Left cardiac atrium (tissue), 4 donors: Measurements from ENCODE around the gene UNKL. TPM values are rescaled to one million over a fixed set of nuclear protein-coding genes. Genes with fewer than 3 reads are reported as not detected.
A peak's percentile ranks its signal among the peaks of the same experiment; 100 is the strongest.

Experiments
- ATAC-seq, 2 donors: fragments of 200-7000 bp; cut with Tn5 transposase; one replicate each; pipeline ENCODE4 v1.9.1; 2020; ENCODE audit warnings: mild to moderate bottlenecking in 2 of 2, moderate library complexity in 2 of 2
- DNase-seq: peaks from one replicate; pipeline ENCODE4 v3.0.0-alpha.2; 2020
- intact Hi-C, 2 donors: fragments of 100-400 bp; cut with DNase I; formaldehyde crosslinking; loops; one replicate each; pipeline versions ENCODE4 v1.14.1 to v1.15.1; 2022 to 2023
- total RNA-seq, 2 donors: library from RNA; stranded (reverse); fragmentation: NEBNext Ultra II Directional; extraction: Animal tissue kit (Norgen Biotek cat#: 25700); gene quantifications; one replicate each; pipeline ENCODE4 v1.2.1, GENCODE V29; 2021
- donor health status: DM: no; HTN: yes; CAD: no.
- donor health status: DM: no; HTN: yes; CAD: no; lungs with severe emphysema.
- donor health status: DM: yes; HTN: yes; CAD: no.
- donor health status: Dilated cardiomyopathy.

The UNKL gene
- total RNA-seq, 2 donors from 2014 or later: 6.4 to 13.6 TPM

DNA sequence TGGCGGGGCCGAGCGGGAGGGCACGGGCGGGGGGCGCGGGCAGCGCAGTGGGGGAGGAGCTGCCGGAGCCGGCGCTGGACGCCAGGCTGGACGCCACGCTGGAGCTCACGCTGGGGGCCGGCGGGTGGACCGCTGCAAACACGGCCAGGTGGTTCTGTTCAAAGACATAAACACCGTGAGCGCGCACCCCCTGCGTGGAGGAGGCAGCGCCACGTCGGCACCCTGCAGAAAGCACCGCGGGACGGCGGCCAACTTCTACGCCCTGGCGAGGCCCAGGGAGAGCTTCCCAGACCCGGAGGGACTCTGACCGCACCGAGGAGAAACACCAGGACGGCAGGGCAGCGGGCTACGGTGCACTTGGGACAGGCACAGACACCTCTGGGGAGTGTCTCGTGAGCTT, 29.3 kb downstream of the UNKL start:
- no peak for DNase-seq
- intact Hi-C loops: no loop called here
- ATAC-seq: no peak

DNA sequence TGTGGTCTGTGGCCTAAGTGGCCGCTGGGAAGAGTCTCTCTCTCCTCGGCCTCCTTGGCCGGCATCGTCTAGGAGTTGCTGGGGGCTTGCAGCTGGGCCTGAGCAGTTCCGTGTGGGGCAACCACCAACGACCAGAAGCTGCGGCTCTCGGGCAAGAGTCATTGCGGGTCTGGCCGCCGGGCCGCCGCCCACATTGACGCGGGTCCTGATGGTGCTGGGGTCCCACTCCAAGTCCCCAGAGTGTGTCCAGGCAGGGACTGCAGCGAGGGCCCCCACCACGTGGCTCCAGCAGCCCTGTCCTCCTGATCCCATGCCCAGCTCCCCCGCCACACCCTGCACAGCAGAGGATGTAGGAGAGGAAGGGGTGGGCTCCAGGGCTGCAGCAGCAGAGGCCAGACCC, 30.9 kb downstream of the UNKL start:
- no peak for DNase-seq
- ATAC-seq: no peak
- intact Hi-C loops: no loop called here

DNA sequence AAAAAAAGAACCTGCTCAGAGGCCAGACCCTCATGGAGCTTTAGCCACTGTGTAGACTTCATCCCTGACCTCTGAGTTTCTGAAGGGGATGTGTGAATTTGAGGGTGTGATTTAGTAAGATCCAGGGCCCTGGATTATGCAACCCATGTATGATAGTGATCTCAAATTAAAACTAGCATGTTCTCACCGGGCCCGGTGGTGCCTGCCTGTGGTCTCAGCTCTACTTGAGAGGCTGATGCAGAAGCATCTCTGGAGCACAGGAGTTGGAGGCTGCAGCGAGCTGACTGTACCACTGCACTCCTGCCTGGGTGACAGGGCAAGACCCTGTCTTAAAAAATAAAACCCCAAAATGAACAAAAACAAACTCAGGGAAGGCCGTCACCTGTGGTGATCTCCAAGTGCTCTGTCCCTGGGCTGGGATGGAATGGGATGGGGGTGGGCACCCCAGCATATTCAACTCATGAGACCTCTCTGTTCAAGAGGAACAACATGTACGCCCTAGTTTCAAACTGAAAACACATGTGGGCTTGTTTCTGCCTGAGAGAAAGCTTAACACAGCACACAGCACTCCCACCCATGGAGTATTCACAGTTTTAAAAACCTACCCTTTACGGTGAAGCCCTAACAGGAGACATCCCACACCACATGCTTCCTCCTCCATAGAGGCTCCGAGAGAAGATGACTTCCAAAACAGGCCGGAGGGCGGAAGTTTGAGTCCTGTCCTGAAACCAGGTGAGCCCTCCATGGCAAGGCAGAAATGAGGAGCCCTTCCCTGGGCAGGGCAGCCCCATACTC, 32.7 kb downstream of the UNKL start:
- no peak for ATAC-seq
- intact Hi-C loops: no loop called here
- DNase-seq: no peak

DNA sequence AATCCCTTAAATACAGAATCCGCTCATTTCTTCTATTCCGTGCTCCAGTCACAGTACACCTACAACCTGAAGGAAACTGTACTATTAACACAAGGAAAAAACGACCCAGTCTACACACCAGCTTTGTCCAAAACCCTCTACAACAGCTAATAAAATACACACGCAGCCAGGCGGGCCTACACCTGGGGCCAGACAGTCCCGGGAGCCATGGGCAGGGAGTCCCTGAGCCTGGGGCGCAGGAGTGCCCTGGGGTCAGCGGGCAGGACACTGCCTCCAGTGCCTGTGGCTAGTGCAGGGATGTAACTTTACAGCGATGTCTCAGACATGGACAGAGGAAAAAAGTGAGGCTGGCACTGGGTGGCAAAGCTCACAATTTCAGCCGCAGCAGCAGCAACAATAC, 34.3 kb downstream of the UNKL start:
- no peak for ATAC-seq
- intact Hi-C loops: no loop called here
- DNase-seq: no peak

DNA sequence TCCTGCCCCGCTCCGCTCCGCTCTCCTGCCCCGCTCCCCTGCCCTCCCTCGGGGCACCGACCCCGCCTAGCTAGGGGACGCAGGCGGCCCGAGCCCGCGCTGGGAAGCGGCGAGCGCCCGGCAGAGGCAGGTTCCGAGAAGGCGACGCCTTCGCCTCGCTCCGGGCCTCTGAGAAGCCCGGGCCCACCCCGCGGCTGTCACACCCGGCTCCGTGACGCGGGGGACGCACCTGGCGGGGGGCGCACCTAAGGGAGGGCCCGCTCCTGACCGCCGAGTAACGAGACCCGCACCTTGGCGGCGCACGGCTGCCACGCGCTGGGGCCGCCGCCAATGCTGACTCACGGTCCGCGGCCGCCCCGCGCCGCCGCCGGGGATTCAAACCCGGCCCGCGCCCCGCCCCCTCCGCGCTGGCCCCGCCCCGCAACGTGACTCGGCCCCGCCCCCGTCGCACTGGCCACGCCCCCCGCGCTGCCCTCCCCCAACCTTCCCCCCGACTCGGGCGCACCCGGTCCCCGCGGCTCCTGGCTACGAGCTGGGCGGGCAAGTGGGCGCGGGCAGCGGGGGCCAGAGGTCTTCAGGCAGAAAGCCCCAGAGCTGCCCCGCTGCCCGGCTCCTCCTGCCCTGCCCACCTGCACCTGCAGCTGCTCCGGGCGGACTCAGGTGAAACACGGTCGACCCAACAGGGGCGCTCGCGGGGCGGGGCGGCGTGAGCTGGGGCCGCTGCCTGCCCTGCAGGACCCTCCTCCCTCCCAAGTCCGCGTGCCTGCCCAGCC, 35.0 kb downstream of the UNKL start:
- DNase-seq (peak; percentile 65), ATAC-seq (peak; percentile 71 to 89)
- intact Hi-C loops: no loop called here

DNA sequence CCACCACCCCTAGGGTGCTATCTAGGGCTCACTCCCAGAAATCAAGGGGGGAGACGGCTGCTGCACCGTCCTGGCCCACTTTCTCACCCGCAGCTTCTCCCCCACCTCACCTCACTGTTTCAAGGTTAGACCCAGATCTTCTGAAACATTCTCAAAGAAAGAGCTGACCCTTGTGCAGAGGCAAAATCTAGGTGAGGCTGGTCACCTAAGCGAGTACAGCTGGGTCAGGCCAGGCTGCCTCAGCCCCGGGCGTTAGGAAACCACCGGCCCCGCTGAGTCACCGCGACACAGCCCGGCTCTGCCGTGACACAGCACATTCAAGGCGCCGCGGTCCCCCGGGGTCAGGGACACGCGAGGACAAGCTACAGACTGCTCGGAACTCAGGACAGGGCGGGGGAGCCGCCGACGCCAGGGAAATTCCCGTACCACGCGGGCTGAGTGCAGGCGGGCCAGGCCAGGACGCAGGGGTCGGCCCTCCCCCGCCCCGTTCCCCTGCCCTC, 35.6 kb downstream of the UNKL start:
- ATAC-seq (peak; percentile 82 to 84), DNase-seq (peak; percentile 91)
- intact Hi-C loops: no loop called here

DNA sequence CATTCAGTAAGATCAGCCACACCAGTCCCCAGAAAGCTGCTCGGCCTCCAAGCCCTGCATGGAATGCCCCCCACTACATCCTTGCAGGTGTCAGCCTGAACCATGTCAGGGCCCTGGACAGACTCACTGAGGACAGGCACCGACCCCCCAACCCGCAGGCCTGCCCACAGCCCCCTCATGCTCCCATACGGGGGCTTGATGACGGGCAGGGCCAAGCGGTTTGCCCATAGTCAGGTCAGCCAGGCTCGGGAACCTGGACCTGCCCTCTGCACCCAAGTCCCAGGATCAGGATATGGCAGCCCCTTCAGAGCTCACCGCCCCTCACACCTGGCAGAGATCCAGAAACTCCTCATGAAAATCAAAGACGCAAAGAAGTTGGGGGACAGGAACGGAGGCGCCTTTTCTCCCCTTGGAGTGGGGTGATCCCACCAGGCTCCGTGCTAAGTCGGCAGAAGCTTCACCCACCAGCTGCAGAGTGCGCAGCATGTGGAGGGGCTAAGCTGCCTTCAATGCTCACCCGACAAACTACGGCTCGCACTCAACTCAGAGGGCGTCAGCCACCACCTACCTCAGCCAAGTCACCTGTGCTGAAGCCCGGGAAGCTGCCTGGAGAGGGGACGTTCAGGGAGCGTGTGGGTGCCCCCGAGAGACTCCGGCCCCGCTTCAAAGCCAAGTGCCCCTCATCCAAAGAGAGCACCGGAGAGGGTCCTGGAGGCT, 36.3 kb downstream of the UNKL start:
- intact Hi-C loops: no loop called here
- no peak for ATAC-seq
- no peak for DNase-seq

DNA sequence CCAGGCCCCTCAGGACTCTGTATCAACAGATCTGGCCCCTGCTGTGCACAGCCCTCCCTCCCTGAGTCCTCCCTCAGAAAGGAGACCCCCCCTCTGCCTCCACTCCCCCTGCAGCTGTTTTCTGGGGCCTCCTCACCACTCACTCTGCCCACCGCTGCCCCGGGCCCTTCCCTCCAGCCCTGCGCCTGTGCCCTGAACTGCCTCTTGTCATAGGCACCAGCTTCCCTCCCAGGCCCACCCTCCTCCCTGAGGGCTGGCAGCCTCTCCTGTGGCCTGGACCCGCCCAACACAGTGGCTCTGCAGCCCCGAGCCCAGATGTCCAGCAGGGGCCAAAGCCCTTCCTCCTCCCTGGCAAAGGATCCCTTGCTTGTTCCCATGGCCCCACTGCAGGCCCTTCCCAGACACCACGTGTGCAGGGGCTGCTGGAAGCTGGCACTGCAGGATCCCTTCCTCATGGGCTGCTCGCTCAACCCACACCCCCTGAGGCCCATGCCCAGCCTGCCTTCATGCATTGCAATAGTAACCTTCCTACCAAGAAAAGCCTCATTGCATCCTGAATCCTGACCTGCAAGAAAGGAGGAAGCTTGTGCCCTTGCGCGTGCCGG, 37.0 kb downstream of the UNKL start:
- DNase-seq (no peak), ATAC-seq (peak in 1 of 2 donors; percentile 36)
- intact Hi-C loops: no loop called here

DNA sequence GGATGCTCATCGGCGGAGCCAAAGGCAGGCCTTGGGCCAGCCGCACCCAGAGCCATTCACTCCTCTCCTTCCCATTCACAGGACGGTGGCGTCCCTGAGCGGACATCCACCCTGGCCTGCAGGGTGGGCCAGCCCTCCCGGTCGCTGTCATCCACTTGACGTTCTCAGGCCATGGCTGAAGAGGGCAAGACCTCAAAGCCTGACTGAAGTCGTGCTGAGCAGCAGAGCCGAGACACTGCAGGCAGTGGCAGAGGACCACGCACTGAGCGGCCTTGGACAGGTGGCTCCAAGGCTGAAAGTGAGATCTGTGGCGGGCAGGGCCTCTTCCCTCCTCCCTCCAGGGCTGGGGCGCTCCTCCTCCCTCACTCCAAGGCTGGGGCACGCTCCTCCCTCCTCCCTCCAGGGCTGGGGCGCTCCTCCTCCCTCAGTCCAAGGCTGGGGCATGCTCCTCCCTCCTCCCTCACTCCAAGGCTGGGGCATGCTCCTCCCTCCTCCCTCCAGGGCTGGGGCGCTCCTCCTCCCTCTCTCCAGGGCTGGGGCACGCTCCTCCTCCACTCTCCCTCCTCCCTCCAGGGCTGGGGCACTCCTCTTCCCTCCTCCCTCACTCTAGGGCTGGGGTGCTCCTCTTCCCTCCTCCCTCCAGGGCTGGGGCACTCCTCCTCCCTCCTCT, 38.6 kb downstream of the UNKL start:
- intact Hi-C loops: no loop called here
- ATAC-seq (no peak), DNase-seq (no peak)

DNA sequence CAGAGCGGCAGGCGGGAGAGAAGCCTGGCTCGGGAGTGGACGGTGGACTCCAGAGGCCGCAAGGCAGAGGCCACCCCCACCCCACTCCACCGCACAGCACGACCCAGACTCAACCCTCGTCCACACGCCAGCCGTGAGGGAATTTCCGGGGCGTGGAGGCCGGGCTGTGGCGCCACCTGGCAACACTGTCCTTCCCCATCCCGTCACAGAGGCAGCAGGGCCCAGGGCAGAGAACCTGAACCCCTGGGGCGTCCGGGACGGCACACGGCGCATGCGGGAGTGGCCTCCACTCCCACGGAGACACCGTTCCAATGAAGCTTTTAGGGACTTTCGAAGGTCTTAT, 39.2 kb downstream of the UNKL start:
- DNase-seq: no peak
- intact Hi-C loops: no loop called here
- no peak for ATAC-seq

DNA sequence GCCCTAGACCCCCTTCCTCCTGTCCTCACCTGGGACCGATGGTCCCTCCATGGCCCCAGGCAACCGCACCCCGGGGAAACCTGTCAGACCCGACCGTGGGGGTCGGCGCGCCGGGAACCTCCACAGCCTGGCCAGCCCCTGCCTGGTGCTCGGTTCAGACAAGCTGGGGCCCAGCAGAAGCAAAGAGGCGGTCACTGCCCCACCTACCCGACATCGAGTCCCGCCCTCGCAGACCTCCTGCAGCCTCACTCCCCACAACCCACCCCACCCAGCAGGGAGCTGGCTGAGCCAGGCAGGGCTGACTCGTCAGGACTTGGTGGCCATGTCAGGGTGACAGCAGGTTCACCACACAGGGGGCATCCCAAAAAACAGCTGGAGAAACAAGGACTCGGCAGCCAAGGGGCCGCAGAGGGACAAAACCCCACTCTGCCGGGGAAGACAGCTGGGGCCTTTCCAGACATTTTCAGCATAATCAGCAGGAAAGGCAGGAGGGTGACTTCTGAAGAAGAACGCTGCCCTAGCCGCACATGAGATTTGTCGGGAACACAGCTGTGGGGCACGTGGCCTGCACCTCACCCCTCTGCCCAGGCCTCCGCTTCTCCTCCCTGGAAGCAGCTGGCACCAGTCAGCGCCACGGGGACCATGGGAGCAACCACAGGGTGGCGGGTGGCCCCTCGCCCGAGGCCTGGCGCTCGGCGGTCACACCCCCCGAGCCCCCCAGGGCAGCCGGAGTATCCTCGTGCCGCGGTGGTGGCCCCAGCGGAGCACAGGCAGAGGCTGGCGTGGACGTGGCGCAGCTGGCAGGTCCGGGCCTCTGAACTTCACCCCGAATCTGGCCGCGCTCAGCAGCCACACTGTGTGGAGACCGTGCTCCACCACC, 39.8 kb downstream of the UNKL start:
- DNase-seq (no peak), ATAC-seq (no peak)
- intact Hi-C loops: no loop called here

DNA sequence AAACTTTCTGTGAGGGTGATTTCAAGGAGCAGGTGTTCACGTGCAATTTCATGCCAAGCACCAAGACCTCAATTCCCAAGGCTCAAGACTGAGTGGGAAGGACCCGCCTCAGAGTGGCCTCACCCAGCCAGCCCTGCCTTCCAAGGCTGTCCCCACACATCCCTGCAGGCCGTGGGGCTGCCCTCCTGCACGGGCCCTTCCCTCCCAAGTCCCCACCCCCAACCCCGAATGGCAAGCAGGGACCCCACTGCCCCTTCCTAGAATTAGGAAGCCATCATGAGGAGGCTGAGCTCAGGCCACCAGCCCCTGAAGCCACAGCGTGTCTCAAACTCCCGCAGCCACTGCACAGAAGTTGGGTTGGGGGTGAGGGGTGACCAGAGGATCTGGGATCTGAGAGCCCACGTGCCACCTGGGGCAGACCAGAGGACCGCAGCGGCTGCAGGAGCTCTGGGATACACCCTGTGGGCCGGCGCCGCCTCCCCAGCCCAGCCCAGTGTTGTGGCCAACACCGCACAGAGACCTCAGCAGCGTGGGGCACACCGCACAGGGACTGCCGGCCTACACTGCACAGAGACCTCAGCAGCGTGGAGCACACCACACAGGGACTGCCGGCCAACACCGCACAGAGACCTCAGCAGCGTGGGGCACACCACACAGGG, 42.1 kb downstream of the UNKL start:
- DNase-seq: no peak
- intact Hi-C loops: no loop called here
- ATAC-seq: no peak

DNA sequence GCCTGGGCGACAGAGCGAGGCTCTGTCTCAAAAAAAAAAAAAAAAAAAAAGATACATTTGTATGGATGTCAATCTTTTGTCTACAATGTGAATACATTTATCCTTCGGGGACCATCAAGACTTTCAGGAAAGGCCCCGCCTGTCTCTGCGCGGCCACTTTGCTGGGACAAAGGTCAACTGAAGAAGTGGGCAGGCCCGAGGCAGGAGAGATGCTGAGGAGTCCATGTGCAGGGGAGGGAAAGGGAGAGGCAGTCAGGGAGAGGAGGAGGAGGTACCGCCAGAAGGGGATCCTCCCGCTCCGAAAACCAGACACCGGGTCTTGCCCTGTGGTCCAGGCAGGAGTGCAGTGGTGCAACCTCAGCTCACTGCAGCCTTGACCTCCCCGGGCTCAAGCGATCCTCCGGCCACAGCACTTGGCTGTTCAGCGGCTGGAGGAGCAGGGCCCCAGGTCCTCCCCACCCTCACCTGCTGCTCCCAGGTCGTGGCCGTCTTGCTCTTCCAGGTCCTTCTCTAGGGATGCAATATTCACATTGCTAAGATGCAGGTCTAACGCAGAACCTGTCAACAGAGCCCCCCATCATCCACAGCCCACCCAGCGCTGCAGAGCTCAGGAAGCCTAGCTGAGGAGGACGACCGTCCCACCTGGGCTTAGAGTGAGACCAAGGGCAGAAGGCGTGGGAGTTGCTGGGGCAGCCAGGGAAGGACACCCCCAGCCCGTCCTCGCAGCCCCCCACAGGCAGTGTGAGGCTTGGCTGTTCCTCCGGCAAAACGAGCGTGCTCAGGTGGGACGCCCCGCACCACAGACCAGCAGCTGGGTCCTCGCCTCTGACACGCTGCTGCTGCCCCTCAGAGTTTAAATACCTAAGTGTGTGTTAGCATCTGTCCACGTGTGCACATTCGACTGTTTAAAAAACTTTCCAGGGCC, 43.2 kb downstream of the UNKL start:
- ATAC-seq (no peak), DNase-seq (no peak)
- intact Hi-C loops: no loop called here

DNA sequence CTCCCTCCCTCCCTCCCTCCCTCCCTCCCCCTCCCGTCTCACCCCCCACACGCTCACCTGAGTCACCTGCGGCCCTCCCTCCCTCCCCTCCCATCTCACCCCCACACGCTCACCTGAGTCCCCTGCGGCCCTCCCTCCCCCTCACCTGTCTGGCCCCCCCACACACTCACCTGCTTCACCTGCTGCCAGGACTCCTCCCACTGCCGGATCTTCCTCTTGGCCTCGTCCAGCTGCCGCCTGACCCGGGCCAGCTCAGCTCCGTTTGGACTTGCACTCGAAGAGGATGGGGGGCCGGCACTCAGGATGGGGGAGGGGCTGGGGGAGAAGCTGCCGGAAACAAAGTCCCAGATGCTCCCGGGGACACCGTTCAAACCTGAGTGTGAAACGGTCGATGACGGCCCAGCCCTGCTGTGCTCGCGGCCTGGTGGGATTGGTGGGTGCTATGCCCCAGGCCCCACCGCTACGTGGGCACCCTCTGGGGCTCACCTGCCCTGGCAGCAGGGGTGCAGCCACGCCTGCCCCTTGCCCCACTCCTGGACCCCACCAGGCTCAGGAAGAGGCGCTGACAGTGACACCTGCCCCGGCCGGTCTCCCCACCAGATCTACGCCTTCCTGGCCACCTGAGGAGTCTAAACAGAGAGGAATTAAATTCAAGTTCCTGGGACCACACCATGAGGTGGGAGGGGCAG, 46.9 kb downstream of the UNKL start:
- ATAC-seq: no peak
- no peak for DNase-seq
- intact Hi-C loops: no loop called here

DNA sequence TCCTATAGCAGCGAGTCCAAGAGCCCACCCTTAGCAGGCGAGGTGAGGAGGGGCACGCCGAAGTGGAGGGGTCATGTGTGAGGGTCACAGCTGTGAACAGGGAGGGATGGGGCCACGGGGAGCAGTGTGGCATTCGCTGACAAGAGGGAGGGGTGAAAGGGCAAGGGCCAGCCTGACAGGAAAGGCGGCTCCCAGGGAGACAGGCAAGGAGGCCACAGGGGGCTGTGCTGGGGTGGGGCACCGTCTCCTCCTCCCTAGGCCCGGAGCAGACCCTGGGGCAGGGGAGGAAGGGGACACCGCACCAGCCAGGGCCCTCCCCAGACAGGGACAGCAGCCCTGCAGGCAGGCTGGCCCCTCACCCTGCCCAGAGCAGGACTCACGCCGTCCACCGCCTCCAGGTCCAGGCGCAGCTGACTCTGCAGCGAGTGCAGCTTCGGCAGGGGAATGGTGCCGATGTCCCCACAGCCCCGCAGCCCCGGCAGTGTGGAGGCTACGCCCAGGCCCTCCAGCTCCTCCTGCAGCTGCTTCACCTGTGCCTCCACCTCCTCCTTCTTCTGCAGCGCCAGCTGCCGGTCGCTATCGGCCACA, 47.7 kb downstream of the UNKL start:
- DNase-seq: no peak
- no peak for ATAC-seq
- intact Hi-C loops: no loop called here
